GM19397 (cell line): ENCODE data around the gene GOLGA3.
"Not testable (repeated sequence)": the region's sequence is repeated elsewhere in the genome, so short reads cannot be mapped to it uniquely, and the experiment has no call there.

Experiments
- ATAC-seq: cut with Tn5 transposase; IDR thresholded peaks from one replicate; pipeline ENCODE4 v1.9.1; 2021; ENCODE audit warnings: mild to moderate bottlenecking, moderate library complexity; ENCODE audit not compliant: unreplicated experiment

The GOLGA3 gene

GRCh38 chr12:132783917-132784531 is 44.6 kb downstream of the GOLGA3 start:
- no peak for ATAC-seq

GRCh38 chr12:132781938-132782337 is 46.7 kb downstream of the GOLGA3 start:
- no peak for ATAC-seq

GRCh38 chr12:132779781-132780353 is 48.8 kb downstream of the GOLGA3 start:
- ATAC-seq = no peak

- ATAC-seq = no peak
Observed at GRCh38 chr12:132777614-132778013, 51.1 kb downstream of the GOLGA3 start.

- no peak for ATAC-seq
Observed at GRCh38 chr12:132776816-132777568, 51.7 kb downstream of the GOLGA3 start.

- not testable (repeated sequence) for ATAC-seq
Observed at GRCh38 chr12:132776230-132776625, 52.4 kb downstream of the GOLGA3 start.

- no peak for ATAC-seq
Observed at GRCh38 chr12:132775502-132776229, 53.0 kb downstream of the GOLGA3 start.

GRCh38 chr12:132774646-132775275 is 53.9 kb downstream of the GOLGA3 start:
- no peak for ATAC-seq

GRCh38 chr12:132774159-132774558 is 54.5 kb downstream of the GOLGA3 start:
- ATAC-seq = no peak

GRCh38 chr12:132773077-132773955 is 55.4 kb downstream of the GOLGA3 start:
- ATAC-seq = no peak

GRCh38 chr12:132772606-132773005 is 56.1 kb downstream of the GOLGA3 start:
- no peak for ATAC-seq

GRCh38 chr12:132771126-132771838 is 57.4 kb downstream of the GOLGA3 start:
- ATAC-seq = peak; percentile 39

- ATAC-seq = no peak
Observed at GRCh38 chr12:132766380-132767085, 62.1 kb downstream of the GOLGA3 start.

GRCh38 chr12:132765361-132765760 is 63.3 kb downstream of the GOLGA3 start:
- ATAC-seq = no peak

- ATAC-seq = no peak
Observed at GRCh38 chr12:132764231-132764630, 64.4 kb downstream of the GOLGA3 start.

- peak; percentile 83 for ATAC-seq
Observed at GRCh38 chr12:132761921-132762583, 66.6 kb downstream of the GOLGA3 start.

GRCh38 chr12:132761032-132761920 is 67.4 kb downstream of the GOLGA3 start, which contains the start of gene ANKLE2:
Gene ANKLE2 (minus strand): TSS chr12:132761832. CDS start chr12:132761798, 34 bp downstream.
- peak; percentile 22 for ATAC-seq
